Umbilical cord (tissue), 2 donors: ENCODE measurements around the gene CCDC154. TPM values are rescaled to one million over a fixed set of nuclear protein-coding genes. Genes with fewer than 3 reads are reported as not detected.
"Not testable (repeated sequence)": the region's sequence is repeated elsewhere in the genome, so short reads cannot be mapped to it uniquely, and the experiment has no call there.

Source experiments
- DNase-seq: peaks from one replicate; pipeline ENCODE4 v3.0.0-alpha.2; 2015; ENCODE audit warnings: low spot score
- total RNA-seq: library from RNA; depleted of rRNA; stranded (reverse); fragments of >200 nt; gene quantifications from one replicate; pipeline ENCODE4 v1.2.3, GENCODE V29; 2014; ENCODE audit warnings: low replicate concordance; ENCODE audit not compliant: insufficient read depth

Gene CCDC154
- total RNA-seq, 1 donor from 2014 or later = 0.48 TPM

- DNase-seq = no peak
These were observed 11.1 kb upstream of the CCDC154 start for GRCh38 chr16:1455190-1456171.

- no peak for DNase-seq
These were observed 10.2 kb upstream of the CCDC154 start for GRCh38 chr16:1454561-1454960.

GRCh38 chr16:1453316-1453715 is 9.0 kb upstream of the CCDC154 start:
- no peak for DNase-seq

- DNase-seq = no peak
These were observed 8.2 kb upstream of the CCDC154 start for GRCh38 chr16:1452530-1452929.

- no peak for DNase-seq
These were observed 7.5 kb upstream of the CCDC154 start for GRCh38 chr16:1451702-1452392.

- DNase-seq = no peak
These were observed 6.5 kb upstream of the CCDC154 start for GRCh38 chr16:1450841-1451240.

- no peak for DNase-seq
These were observed 5.9 kb upstream of the CCDC154 start for GRCh38 chr16:1450218-1450617.

GRCh38 chr16:1449201-1449788 is 4.9 kb upstream of the CCDC154 start:
- DNase-seq = no peak

GRCh38 chr16:1448536-1449116 is 4.3 kb upstream of the CCDC154 start:
- DNase-seq = no peak

GRCh38 chr16:1447965-1448364 is 3.6 kb upstream of the CCDC154 start:
- DNase-seq = no peak

GRCh38 chr16:1446296-1447080 is 2.1 kb upstream of the CCDC154 start:
- no peak for DNase-seq

- DNase-seq = no peak
These were observed 1.3 kb upstream of the CCDC154 start for GRCh38 chr16:1445518-1446203.

- DNase-seq = no peak
These were observed 568 bp upstream of the CCDC154 start for GRCh38 chr16:1444730-1445517.

GRCh38 chr16:1443403-1443973 is 868 bp downstream of the CCDC154 start:
- DNase-seq = no peak

GRCh38 chr16:1442697-1443096 is 1.7 kb downstream of the CCDC154 start:
- DNase-seq = no peak

GRCh38 chr16:1441391-1441829 is 2.9 kb downstream of the CCDC154 start:
- DNase-seq = no peak

- not testable (repeated sequence) for DNase-seq
These were observed 4.7 kb downstream of the CCDC154 start for GRCh38 chr16:1439699-1440074.

GRCh38 chr16:1439058-1439698 is 5.2 kb downstream of the CCDC154 start:
- DNase-seq = no peak
